Ishikawa (cell line): Measurements from ENCODE around the gene ZC2HC1C.

Experiments used
- CEBPB ChIP-seq: IDR thresholded peaks from 2 replicates; pipeline ENCODE4 v1.6.1; 2012
- CREB1 ChIP-seq: IDR thresholded peaks from 2 replicates; pipeline ENCODE4 v1.6.1; 2012; ENCODE audit warnings: low read depth
- EP300 ChIP-seq: IDR thresholded peaks from 2 replicates; pipeline ENCODE4 v1.6.1; 2012; ENCODE audit warnings: borderline replicate concordance
- MAX ChIP-seq: IDR thresholded peaks from 2 replicates; pipeline ENCODE4 v1.6.1; 2012
- NFIC ChIP-seq: IDR thresholded peaks from 2 replicates; pipeline ENCODE4 v1.6.1; 2012
- RAD21 ChIP-seq: IDR thresholded peaks from 2 replicates; pipeline ENCODE4 v1.6.1; 2012; ENCODE audit warnings: low read depth
- REST ChIP-seq: IDR thresholded peaks from 2 replicates; pipeline ENCODE4 v1.6.1; 2012; ENCODE audit warnings: low read depth, mild to moderate bottlenecking
- TAF1 ChIP-seq: IDR thresholded peaks from 2 replicates; pipeline ENCODE4 v1.6.1; 2012; ENCODE audit warnings: low read depth, mild to moderate bottlenecking
- TEAD4 ChIP-seq: IDR thresholded peaks from 2 replicates; pipeline ENCODE4 v1.6.1; 2012
- USF1 ChIP-seq: IDR thresholded peaks from 2 replicates; pipeline ENCODE4 v1.6.1; 2012
- YY1 ChIP-seq: IDR thresholded peaks from 2 replicates; pipeline ENCODE4 v1.6.1; 2012; ENCODE audit warnings: low read depth
- ZBTB7A ChIP-seq: IDR thresholded peaks from 2 replicates; pipeline ENCODE4 v1.6.1; 2012; ENCODE audit warnings: low read depth

- TF ChIP-seq TEAD4 (no peak), CREB1 (no peak), REST (no peak), USF1 (no peak), TAF1 (no peak), YY1 (no peak), RAD21 (no peak), EP300 (no peak), NFIC (no peak), CEBPB (no peak), MAX (no peak), ZBTB7A (no peak)
These were observed 52.1 kb downstream of the ZC2HC1C start for GRCh38 chr14:75121552-75121951.
